Astrocyte (in vitro differentiated cells and primary cell): ENCODE results near the gene C22orf39. TPM values are rescaled to one million over a fixed set of nuclear protein-coding genes. Genes with fewer than 3 reads are reported as not detected.

Experiments
- DNase-seq: peaks from one replicate; pipeline ENCODE4 v3.0.0-alpha.2; 2010; ENCODE audit warnings: low read depth
- FAIRE-seq: peaks from 2 replicates; lab custom pipeline; 2011; peaks lifted over from hg19 to GRCh38; lab: Jason Lieb, UNC
- H2AFZ ChIP-seq: 2 replicates; pipeline ENCODE4 v1.6.0; 2012; ENCODE audit warnings: low read depth, low read length, inconsistent platforms
- H3K27ac ChIP-seq: 2 replicates; pipeline ENCODE4 v1.5.1; 2011; ENCODE audit warnings: low read depth, low read length, inconsistent platforms
- H3K27me3 ChIP-seq: 2 replicates; pipeline ENCODE4 v1.6.0; 2011; ENCODE audit warnings: low read length, inconsistent platforms; ENCODE audit not compliant: insufficient read depth
- H3K36me3 ChIP-seq: 2 replicates; pipeline ENCODE4 v1.5.1; 2011; ENCODE audit warnings: low read length, inconsistent platforms; ENCODE audit not compliant: insufficient read depth
- H3K4me1 ChIP-seq: 2 replicates; pipeline ENCODE4 v1.5.1; 2011; ENCODE audit warnings: low read length, inconsistent platforms; ENCODE audit not compliant: insufficient read depth
- H3K4me2 ChIP-seq: 2 replicates; pipeline ENCODE4 v1.6.0; 2012; ENCODE audit warnings: low read length, inconsistent platforms
- H3K4me3 ChIP-seq: 2 replicates; pipeline ENCODE4 v1.5.1; 2011; ENCODE audit warnings: low read depth, mild to moderate bottlenecking, low read length, inconsistent platforms; ENCODE audit not compliant: insufficient read depth
- H3K79me2 ChIP-seq: 2 replicates; pipeline ENCODE4 v1.6.0; 2012; ENCODE audit warnings: mild to moderate bottlenecking, low read length, inconsistent platforms; ENCODE audit not compliant: insufficient read depth
- H3K9ac ChIP-seq: 2 replicates; pipeline ENCODE4 v1.6.0; 2012; ENCODE audit warnings: mild to moderate bottlenecking, low read length, inconsistent platforms
- H3K9me3 ChIP-seq: 2 replicates; pipeline ENCODE4 v1.5.1; 2012; ENCODE audit warnings: low read depth, mild to moderate bottlenecking, low read length, inconsistent platforms; ENCODE audit not compliant: insufficient read depth
- H4K20me1 ChIP-seq: 2 replicates; pipeline ENCODE4 v1.6.0; 2012; ENCODE audit warnings: low read length, inconsistent platforms; ENCODE audit not compliant: insufficient read depth
- H3K27ac Mint-ChIP-seq: one replicate; pipeline ENCODE4 v1.8.0; 2021; ENCODE audit warnings: mild to moderate bottlenecking, mixed read lengths; ENCODE audit not compliant: unreplicated experiment
- H3K27me3 Mint-ChIP-seq: one replicate; pipeline ENCODE4 v1.8.0; 2021; ENCODE audit warnings: low read depth, mixed read lengths; ENCODE audit not compliant: unreplicated experiment
- H3K36me3 Mint-ChIP-seq: one replicate; pipeline ENCODE4 v1.8.0; 2021; ENCODE audit warnings: low read depth, mixed read lengths; ENCODE audit not compliant: unreplicated experiment
- H3K4me1 Mint-ChIP-seq: one replicate; pipeline ENCODE4 v1.8.0; 2021; ENCODE audit warnings: low read depth, mixed read lengths; ENCODE audit not compliant: unreplicated experiment
- H3K4me3 Mint-ChIP-seq: one replicate; pipeline ENCODE4 v1.8.0; 2021; ENCODE audit warnings: mild to moderate bottlenecking, moderate library complexity, mixed read lengths; ENCODE audit not compliant: unreplicated experiment
- H3K9me3 Mint-ChIP-seq: one replicate; pipeline ENCODE4 v1.8.0; 2021; ENCODE audit warnings: mild to moderate bottlenecking, mixed read lengths; ENCODE audit not compliant: unreplicated experiment
- EZH2 ChIP-seq: IDR thresholded peaks from 2 replicates; pipeline ENCODE4 v1.6.1; 2012; ENCODE audit warnings: mild to moderate bottlenecking, low read length, inconsistent platforms; ENCODE audit not compliant: insufficient read depth
- total RNA-seq: library from RNA; stranded (reverse); gene quantifications from 2 replicates; pipeline ENCODE4 v1.2.1, GENCODE V29; 2021
- TF ChIP-seq, protein P1 (sequence below): IDR thresholded peaks from 2 replicates; pipeline ENCODE4 v1.5.1; 2011; ENCODE audit warnings: low read depth, mild to moderate bottlenecking, inconsistent platforms, low read length, moderate library complexity; ENCODE audit not compliant: insufficient read depth

Gene C22orf39
- total RNA-seq, 1 donor from 2014 or later, result 14.5 TPM

- Histone ChIP-seq H4K20me1 (peaks cover 11% of the 10 kb centered on the region), H3K9ac (no peak overlapping the region), H2AFZ (no peak overlapping the region), H3K27me3 (no peaks in the 10 kb centered on the region), H3K4me3 (no peak overlapping the region), H3K4me2 (no peak overlapping the region), H3K36me3 (peaks cover 64% of the 10 kb centered on the region), H3K27ac (no peak overlapping the region), H3K9me3 (no peaks in the 10 kb centered on the region), H3K4me1 (peaks cover 8% of the 10 kb centered on the region), H3K79me2 (no peaks in the 10 kb centered on the region)
- no peak for FAIRE-seq
- no peak for DNase-seq
- TF ChIP-seq, protein P1, sequence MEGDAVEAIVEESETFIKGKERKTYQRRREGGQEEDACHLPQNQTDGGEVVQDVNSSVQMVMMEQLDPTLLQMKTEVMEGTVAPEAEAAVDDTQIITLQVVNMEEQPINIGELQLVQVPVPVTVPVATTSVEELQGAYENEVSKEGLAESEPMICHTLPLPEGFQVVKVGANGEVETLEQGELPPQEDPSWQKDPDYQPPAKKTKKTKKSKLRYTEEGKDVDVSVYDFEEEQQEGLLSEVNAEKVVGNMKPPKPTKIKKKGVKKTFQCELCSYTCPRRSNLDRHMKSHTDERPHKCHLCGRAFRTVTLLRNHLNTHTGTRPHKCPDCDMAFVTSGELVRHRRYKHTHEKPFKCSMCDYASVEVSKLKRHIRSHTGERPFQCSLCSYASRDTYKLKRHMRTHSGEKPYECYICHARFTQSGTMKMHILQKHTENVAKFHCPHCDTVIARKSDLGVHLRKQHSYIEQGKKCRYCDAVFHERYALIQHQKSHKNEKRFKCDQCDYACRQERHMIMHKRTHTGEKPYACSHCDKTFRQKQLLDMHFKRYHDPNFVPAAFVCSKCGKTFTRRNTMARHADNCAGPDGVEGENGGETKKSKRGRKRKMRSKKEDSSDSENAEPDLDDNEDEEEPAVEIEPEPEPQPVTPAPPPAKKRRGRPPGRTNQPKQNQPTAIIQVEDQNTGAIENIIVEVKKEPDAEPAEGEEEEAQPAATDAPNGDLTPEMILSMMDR, result no peak
- TF ChIP-seq EZH2, result no peak
- H3K27me3 Mint-ChIP-seq, result no peaks in the 10 kb centered on the region
- H3K4me1 Mint-ChIP-seq, result peaks cover 3% of the 10 kb centered on the region
- no peak overlapping the region for H3K4me3 Mint-ChIP-seq
- no peak overlapping the region for H3K27ac Mint-ChIP-seq
- H3K36me3 Mint-ChIP-seq, result peaks cover 31% of the 10 kb centered on the region
- H3K9me3 Mint-ChIP-seq, result no peaks in the 10 kb centered on the region
Observed at GRCh38 chr22:19455585-19456370, 8.3 kb upstream of the C22orf39 start.

- no peak overlapping the region for H3K4me3 Mint-ChIP-seq
- Histone ChIP-seq H3K27ac (no peak overlapping the region), H3K4me2 (no peak overlapping the region), H3K4me1 (peaks cover 8% of the 10 kb centered on the region), H3K9me3 (no peaks in the 10 kb centered on the region), H4K20me1 (peaks cover 11% of the 10 kb centered on the region), H3K79me2 (no peaks in the 10 kb centered on the region), H3K27me3 (no peaks in the 10 kb centered on the region), H3K4me3 (no peak overlapping the region), H3K36me3 (peaks cover 66% of the 10 kb centered on the region), H2AFZ (no peak overlapping the region), H3K9ac (no peak overlapping the region)
- no peaks in the 10 kb centered on the region for H3K9me3 Mint-ChIP-seq
- no peak for FAIRE-seq
- no peak for DNase-seq
- H3K27me3 Mint-ChIP-seq, result no peaks in the 10 kb centered on the region
- peaks cover 3% of the 10 kb centered on the region for H3K4me1 Mint-ChIP-seq
- H3K27ac Mint-ChIP-seq, result no peak overlapping the region
- H3K36me3 Mint-ChIP-seq, result peaks cover 31% of the 10 kb centered on the region
- no peak for TF ChIP-seq EZH2
- TF ChIP-seq, protein P1, result no peak
Observed at GRCh38 chr22:19455033-19455432, 7.5 kb upstream of the C22orf39 start.

DNA sequence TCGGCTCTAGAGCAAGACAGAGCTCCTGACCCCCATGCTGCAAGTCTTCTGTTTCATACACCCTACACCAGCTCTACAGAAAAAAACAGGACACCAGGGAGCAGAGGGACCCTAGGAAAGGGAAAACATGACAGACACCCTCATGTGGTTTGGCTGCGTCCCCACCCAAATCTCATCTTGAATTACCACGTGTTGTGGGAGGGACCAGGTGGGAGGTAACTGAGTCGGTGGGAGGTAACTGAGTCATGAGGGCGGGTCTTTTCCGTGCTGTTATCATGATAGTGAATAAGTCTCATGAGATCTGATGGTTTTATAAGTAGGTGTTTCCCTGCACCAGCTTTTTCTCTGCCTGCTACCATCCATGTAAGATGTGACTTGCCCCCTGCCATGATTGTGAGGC lies 6.6 kb upstream of the C22orf39 start:
- peaks cover 31% of the 10 kb centered on the region for H3K36me3 Mint-ChIP-seq

More for the DNA sequence above, 6.6 kb upstream of the C22orf39 start:
- Mint-ChIP-seq H3K9me3 (no peaks in the 10 kb centered on the region), H3K27ac (no peak overlapping the region), H3K4me3 (no peak overlapping the region), H3K4me1 (peaks cover 3% of the 10 kb centered on the region), H3K27me3 (no peaks in the 10 kb centered on the region)
- Histone ChIP-seq H3K27ac (no peak overlapping the region), H4K20me1 (peaks cover 11% of the 10 kb centered on the region), H3K9me3 (no peaks in the 10 kb centered on the region), H3K79me2 (no peaks in the 10 kb centered on the region), H3K9ac (no peak overlapping the region), H3K27me3 (no peaks in the 10 kb centered on the region), H3K4me2 (no peak overlapping the region), H3K36me3 (peaks cover 69% of the 10 kb centered on the region), H3K4me1 (peaks cover 8% of the 10 kb centered on the region), H3K4me3 (no peak overlapping the region), H2AFZ (no peak overlapping the region)
- FAIRE-seq, result no peak
- TF ChIP-seq, protein P1, result no peak
- no peak for TF ChIP-seq EZH2
- no peak for DNase-seq
